B cell (primary cell): ENCODE measurements around the gene GTF3C5.

Source experiments
- CTCF ChIP-seq: fragments of 200-600 bp; IDR thresholded peaks from one replicate; pipeline ENCODE4 v1.8.0; 2022; ENCODE audit warnings: antibody characterized with exemption, mild to moderate bottlenecking
- EZH2 ChIP-seq: IDR thresholded peaks from 2 replicates; pipeline ENCODE4 v1.6.1; 2012; ENCODE audit warnings: borderline replicate concordance, low read depth, mild to moderate bottlenecking, moderate library complexity, low read length; ENCODE audit not compliant: insufficient read depth, poor library complexity, severe bottlenecking

GRCh38 chr9:133086894-133087293, 56.1 kb downstream of the GTF3C5 start:
- TF ChIP-seq CTCF, result no peak
- TF ChIP-seq EZH2, result no peak
